GM10266 (cell line): Measurements from ENCODE around the gene LUZP2.
"Not testable (repeated sequence)": the region's sequence is repeated elsewhere in the genome, so short reads cannot be mapped to it uniquely, and the experiment has no call there.

ENCODE experiments used
- DNase-seq: peaks from one replicate; pipeline ENCODE4 v3.0.0; 2012; ENCODE audit errors: extremely low spot score
- TF ChIP-seq, protein P1 (sequence below): IDR thresholded peaks from 2 replicates; pipeline ENCODE4 v1.5.1; 2012; ENCODE audit warnings: mild to moderate bottlenecking, low read depth; ENCODE audit not compliant: control insufficient read depth, insufficient read depth; ENCODE audit errors: missing control alignments

LUZP2 gene

DNA sequence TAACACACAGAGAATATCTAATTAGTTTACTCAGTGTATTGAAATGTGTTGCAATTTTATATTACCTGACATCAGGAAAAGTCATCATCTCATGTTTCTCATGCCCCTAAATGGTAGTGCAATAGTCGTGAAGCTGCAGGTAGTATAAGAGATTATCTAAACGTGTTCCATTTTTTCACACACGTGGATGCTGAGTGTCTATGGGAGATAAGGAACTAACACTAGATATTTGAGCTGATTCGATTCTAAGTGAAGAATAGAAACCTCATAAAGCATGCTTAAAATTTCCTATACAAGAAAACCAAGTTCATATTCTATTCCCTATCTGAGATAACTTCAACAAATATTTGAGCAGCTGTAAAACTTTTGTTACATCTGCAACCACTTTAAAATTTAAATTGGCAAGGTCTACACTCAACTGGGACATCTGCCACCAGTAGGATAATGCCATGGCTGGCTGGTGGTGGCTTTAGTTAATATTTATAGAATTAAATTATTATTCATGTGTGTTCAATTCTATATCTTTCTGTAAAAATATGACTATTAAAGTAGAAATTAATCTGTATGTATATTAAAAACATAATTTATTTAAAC is 388.8 kb downstream of the LUZP2 start:
- no peak for DNase-seq

DNA sequence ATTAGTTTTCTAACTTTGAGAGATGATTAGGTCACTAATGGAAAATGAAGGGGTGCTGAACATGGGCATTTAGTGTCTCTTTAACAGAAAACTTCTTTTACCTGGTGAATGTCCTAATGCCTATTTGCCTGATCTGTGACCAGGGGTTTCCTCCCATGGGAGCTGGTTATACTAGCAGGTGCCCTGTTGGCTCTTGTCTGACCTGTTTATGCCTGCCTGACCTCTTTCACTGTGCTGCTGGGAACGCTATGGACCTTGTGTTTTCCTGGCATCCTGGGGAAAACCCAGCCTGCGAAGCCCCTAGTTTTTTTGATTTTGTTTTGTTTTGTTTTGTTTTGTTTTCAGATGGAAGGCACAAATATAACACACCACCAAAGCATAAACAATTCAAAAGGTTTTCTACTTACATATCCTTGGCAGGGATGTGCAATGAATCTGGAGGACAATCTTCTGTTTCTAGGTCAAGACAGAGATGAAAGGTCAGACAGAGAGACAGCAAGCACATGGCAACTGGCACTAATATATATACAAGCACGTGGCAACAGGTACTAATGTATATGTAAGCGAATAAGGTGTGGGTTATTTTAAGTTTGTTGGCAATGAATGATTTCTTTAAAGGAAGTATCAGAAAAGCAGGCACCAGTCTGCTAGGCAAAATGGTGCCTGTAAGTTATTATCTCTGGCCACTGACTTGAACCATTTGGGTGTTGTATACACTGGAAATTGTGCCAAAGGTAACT is 390.2 kb downstream of the LUZP2 start:
- DNase-seq, result no peak
- TF ChIP-seq, protein P1, sequence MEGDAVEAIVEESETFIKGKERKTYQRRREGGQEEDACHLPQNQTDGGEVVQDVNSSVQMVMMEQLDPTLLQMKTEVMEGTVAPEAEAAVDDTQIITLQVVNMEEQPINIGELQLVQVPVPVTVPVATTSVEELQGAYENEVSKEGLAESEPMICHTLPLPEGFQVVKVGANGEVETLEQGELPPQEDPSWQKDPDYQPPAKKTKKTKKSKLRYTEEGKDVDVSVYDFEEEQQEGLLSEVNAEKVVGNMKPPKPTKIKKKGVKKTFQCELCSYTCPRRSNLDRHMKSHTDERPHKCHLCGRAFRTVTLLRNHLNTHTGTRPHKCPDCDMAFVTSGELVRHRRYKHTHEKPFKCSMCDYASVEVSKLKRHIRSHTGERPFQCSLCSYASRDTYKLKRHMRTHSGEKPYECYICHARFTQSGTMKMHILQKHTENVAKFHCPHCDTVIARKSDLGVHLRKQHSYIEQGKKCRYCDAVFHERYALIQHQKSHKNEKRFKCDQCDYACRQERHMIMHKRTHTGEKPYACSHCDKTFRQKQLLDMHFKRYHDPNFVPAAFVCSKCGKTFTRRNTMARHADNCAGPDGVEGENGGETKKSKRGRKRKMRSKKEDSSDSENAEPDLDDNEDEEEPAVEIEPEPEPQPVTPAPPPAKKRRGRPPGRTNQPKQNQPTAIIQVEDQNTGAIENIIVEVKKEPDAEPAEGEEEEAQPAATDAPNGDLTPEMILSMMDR, result no peak

More for the DNA sequence above, 388.8 kb downstream of the LUZP2 start:
- TF ChIP-seq, protein P1, result no peak

DNA sequence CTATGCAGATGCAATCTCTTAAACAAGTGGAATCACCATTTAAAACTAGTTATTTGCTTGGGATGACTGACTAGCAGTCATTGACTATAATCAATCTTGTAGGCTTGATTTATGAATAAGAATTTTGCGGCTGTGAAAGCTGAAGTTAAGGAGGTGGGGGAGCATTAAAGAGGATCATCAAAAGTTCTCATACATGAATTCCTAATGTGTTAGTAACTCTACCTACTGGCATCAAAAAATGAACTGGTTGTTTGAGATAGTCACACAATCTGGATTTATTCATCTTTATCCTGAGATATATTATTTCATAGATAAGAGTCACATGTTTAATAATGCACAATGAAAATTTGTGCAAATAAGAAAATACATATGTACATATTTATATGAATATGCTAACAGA is 393.6 kb downstream of the LUZP2 start:
- TF ChIP-seq, protein P1, result no peak
- no peak for DNase-seq

DNA sequence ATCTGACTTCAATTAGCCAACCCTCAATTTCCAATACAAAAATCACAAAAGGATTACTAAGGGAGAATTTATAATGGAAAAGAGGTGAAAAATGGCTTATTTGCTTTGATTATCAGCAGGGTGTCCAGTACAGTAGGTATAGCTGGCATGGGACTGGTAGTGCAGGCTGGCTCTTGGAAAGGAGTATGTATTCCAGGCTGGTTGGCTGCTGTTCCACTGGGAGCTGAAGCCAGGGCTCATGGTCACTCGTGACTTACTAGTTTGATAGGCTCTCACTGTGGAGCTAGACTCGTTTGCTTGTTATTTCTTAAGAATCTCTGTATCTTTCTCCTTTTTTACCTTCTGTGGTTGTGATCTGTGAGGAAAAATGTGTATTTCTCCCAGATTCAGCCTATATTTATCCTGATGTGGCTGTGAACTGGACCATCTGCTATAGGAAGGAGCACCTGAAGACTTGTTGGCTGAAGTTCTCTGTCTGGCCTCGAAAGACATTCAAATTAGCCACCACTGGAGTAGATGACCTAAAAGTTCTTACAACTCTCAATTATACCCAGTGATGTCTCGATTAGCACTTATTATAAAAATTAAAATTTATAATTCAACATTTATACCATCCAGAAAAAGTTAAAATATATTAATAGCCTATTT is 395.1 kb downstream of the LUZP2 start:
- DNase-seq, result not testable (repeated sequence)

DNA sequence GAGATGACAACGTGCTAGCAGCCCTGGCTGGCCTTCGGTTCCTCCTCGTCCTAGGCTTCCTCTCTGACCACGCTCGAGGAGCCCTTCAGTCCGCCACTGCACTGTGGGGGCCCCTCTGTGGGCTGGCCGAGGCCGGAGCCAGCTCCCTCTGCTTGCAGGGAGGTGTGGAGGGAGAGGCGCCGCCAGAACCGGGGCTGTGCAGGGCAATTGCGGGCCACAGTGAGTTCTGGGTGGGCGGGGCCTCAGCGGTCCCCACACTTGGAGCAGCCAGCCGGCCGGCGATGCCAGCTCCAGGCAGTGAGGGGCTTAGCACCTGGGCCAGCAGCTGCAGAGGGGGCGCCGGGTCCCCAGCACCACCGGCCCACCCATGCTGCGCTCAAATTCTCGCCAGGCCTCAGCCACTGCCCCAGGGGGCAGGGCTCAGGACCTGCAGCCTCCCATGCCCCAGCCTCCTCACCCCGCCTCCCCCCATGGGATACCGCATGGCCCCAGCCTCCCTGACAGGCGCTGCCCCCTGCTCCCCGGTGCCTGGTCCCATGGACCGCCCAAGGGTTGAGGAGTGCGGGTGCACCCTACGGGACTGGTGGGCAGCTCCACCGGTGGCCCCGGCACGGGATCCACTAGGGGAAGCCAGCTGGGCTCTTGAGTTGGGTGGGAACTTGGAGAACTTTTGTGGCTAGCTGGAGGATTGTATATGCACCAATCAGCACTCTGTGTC is 399.4 kb downstream of the LUZP2 start:
- DNase-seq, result no peak

DNA sequence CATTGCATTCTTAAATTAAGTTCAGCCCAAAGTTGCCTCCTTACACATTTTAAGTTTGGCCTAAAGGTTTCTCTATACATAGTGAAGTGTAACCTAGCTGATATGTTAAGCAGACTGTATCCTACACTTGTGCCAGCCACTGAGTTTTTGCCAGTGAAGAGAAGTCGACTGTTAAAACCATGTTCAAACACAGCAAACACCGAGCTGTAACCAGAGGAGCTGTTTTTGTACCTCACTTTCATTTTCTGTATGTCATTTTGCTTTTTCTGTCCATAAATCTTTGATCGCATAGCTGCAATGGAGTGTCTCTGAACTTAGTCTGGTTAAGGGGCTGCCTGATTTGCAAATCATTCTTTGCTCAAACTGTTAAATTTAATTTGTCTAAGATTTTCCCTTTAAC is 403.7 kb downstream of the LUZP2 start:
- TF ChIP-seq, protein P1, result no peak
- DNase-seq, result peak; percentile 18

More for the DNA sequence above, 399.4 kb downstream of the LUZP2 start:
- TF ChIP-seq, protein P1, result no peak

DNA sequence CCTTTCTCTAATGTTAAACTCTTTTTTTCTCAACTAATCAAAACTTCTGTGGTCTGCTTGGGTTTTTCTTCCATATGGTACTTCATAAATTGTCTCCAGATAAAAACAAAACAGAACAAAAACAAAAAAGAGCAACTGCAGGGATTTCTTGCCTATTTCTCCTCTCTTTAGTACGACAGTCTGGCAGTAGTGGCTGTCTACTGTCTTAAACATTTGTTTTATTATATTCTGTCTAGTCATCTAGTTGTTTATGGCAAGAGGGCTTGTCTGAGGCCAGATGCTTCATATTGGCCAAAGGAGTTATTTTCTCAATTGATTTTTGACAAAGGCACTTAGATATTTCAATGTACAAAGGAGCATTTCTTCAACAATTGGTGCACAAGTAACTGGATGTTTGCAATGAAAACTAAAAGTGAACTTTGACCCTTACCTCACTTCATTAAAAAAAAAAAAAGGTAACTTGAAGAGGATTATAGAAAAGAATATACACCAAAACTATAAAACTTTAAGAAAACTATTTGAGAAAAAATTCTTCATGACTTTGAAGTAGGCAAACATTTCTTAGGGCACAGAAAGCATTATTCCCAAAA is 404.2 kb downstream of the LUZP2 start:
- no peak for DNase-seq

More for the DNA sequence above, 404.2 kb downstream of the LUZP2 start:
- TF ChIP-seq, protein P1, result no peak
